HG03469 (cell line): ENCODE measurements around the gene TBCA.

Experiments used
- ATAC-seq: cut with Tn5 transposase; IDR thresholded peaks from one replicate; pipeline ENCODE4 v1.9.1; 2021; ENCODE audit warnings: mild to moderate bottlenecking, moderate library complexity, moderate number of reproducible peaks; ENCODE audit not compliant: unreplicated experiment

Gene TBCA

GRCh38 chr5:77644371-77645157, 131.6 kb downstream of the TBCA start:
- no peak for ATAC-seq

GRCh38 chr5:77643654-77644370, 132.3 kb downstream of the TBCA start:
- ATAC-seq: no peak

GRCh38 chr5:77642738-77643653, 133.1 kb downstream of the TBCA start:
- no peak for ATAC-seq

DNA sequence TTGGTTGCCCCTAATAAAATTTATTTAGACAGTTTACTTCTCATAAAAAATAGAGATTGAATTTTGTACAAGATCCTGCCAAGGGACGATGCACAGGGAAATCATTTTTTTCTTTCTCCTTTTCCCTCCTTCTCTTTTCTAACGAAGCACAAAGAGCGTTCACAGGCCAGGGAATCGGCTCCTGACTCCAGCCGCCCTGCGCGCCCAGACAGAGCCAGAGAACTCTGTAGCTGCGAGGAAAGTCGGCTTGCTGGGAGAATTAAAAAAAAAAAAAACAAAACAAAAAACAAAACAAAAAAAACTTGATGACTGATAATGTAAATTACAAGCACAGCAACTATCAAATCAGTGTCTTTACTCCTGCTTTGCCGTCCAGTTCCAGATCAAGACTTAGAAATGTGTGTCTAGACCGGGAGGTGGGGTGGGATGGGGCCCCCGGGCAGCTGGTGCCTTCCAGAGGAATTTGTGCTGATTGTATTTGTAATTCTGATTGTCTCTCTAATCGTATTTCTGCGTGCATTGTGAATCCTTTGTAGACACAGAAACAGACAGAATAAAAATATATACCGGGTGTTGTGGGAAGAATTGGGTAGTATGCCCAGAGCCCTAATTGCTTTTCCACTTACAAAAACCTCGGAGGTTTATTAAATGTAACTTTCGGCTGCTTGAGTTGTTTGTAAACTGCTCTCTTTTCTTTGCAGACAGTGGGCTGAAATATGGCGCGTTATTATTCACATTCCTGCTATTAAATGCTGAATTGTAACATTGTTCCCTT, 134.0 kb downstream of the TBCA start:
- ATAC-seq: no peak

GRCh38 chr5:77641397-77641943, 134.7 kb downstream of the TBCA start:
- ATAC-seq: no peak
